ENCODE data around the gene KPTN.

The KPTN gene

GRCh38 chr19:47450478-47450877 lies 33.5 kb downstream of the KPTN start:
- H3K4me3 ChIP-seq (ENCODE audit: low read depth, low read length): no peak overlapping the region
- in situ Hi-C loops (cut with HindIII; ENCODE audit: low sequenced_read_pairs): no loop called here
- no peak for DNase-seq (ENCODE audit: low read depth)
- no peak for TF ChIP-seq CTCF (IDR thresholded peaks at IDR 0.05; ENCODE audit: low read depth, low read length, missing control alignments)

- in situ Hi-C loops (cut with HindIII; ENCODE audit: low sequenced_read_pairs): loop anchor here (10.0 kb wide), 1 partner anchor 226 kb away; no protein-coding TSS in a partner anchor
- TF ChIP-seq CTCF (IDR thresholded peaks at IDR 0.05; ENCODE audit: low read depth, low read length, missing control alignments): no peak
- no peak overlapping the region for H3K4me3 ChIP-seq (ENCODE audit: low read depth, low read length)
- DNase-seq (ENCODE audit: low read depth): no peak
Observed at GRCh38 chr19:47448360-47448727, 35.7 kb downstream of the KPTN start.

- H3K4me3 ChIP-seq (ENCODE audit: low read depth, low read length): no peak overlapping the region
- no peak for TF ChIP-seq CTCF (IDR thresholded peaks at IDR 0.05; ENCODE audit: low read depth, low read length, missing control alignments)
- no peak for DNase-seq (ENCODE audit: low read depth)
- in situ Hi-C loops (cut with HindIII; ENCODE audit: low sequenced_read_pairs): loop anchor here (10.0 kb wide), 1 partner anchor 227 kb away; no protein-coding TSS in a partner anchor
Observed at GRCh38 chr19:47447470-47448359, 36.3 kb downstream of the KPTN start.

- DNase-seq (ENCODE audit: low read depth): no peak
- no peak for TF ChIP-seq CTCF (IDR thresholded peaks at IDR 0.05; ENCODE audit: low read depth, low read length, missing control alignments)
- H3K4me3 ChIP-seq (ENCODE audit: low read depth, low read length): no peak overlapping the region
- in situ Hi-C loops (cut with HindIII; ENCODE audit: low sequenced_read_pairs): loop anchor here (10.0 kb wide), 1 partner anchor 228 kb away; no protein-coding TSS in a partner anchor
Observed at GRCh38 chr19:47446534-47447469, 37.2 kb downstream of the KPTN start.

GRCh38 chr19:47445937-47446402 lies 38.0 kb downstream of the KPTN start:
- H3K4me3 ChIP-seq (ENCODE audit: low read depth, low read length): no peak overlapping the region
- no peak for TF ChIP-seq CTCF (IDR thresholded peaks at IDR 0.05; ENCODE audit: low read depth, low read length, missing control alignments)
- in situ Hi-C loops (cut with HindIII; ENCODE audit: low sequenced_read_pairs): loop anchor here (10.0 kb wide), 1 partner anchor 229 kb away; no protein-coding TSS in a partner anchor
- DNase-seq (ENCODE audit: low read depth): no peak

- DNase-seq (ENCODE audit: low read depth): no peak
- in situ Hi-C loops (cut with HindIII; ENCODE audit: low sequenced_read_pairs): loop anchor here (10.0 kb wide), 1 partner anchor 229 kb away; no protein-coding TSS in a partner anchor
- TF ChIP-seq CTCF (IDR thresholded peaks at IDR 0.05; ENCODE audit: low read depth, low read length, missing control alignments): no peak
- no peak overlapping the region for H3K4me3 ChIP-seq (ENCODE audit: low read depth, low read length)
Observed at GRCh38 chr19:47445527-47445926, 38.5 kb downstream of the KPTN start.

Measured in astrocyte of the cerebellum (primary cell).